Hepatocyte (in vitro differentiated cells): ENCODE measurements around the gene REXO5. TPM values are rescaled to one million over a fixed set of nuclear protein-coding genes. Genes with fewer than 3 reads are reported as not detected.
A peak's percentile ranks its signal among the peaks of the same experiment; 100 is the strongest.

Source experiments
- DNase-seq: peaks from one replicate; pipeline ENCODE4 v3.0.0-alpha.2; 2016; ENCODE audit warnings: low spot score
- H2AFZ ChIP-seq: fragments of 200-600 bp; sonication (generic); 2 replicates; pipeline ENCODE4 v1.6.0; 2016; ENCODE audit warnings: antibody characterized with exemption, mild to moderate bottlenecking
- H3K27ac ChIP-seq: fragments of 200-600 bp; sonication (generic); 2 replicates; pipeline ENCODE4 v1.5.1; 2016; ENCODE audit warnings: mild to moderate bottlenecking
- H3K27me3 ChIP-seq: fragments of 200-600 bp; sonication (generic); 2 replicates; pipeline ENCODE4 v1.6.1; 2016
- H3K36me3 ChIP-seq: fragments of 200-600 bp; sonication (generic); replicated peaks from 2 replicates; pipeline ENCODE4 v1.5.1; 2016; ENCODE audit warnings: low read depth; ENCODE audit not compliant: insufficient read depth
- H3K4me1 ChIP-seq: fragments of 200-600 bp; sonication (generic); 2 replicates; pipeline ENCODE4 v1.5.1; 2016; ENCODE audit warnings: mild to moderate bottlenecking, moderate library complexity; ENCODE audit not compliant: insufficient read depth
- H3K4me2 ChIP-seq: fragments of 200-600 bp; sonication (generic); 2 replicates; pipeline ENCODE4 v1.6.0; 2016
- H3K4me3 ChIP-seq: fragments of 200-600 bp; sonication (generic); 2 replicates; pipeline ENCODE4 v1.5.1; 2016; ENCODE audit warnings: mild to moderate bottlenecking
- H3K79me2 ChIP-seq: fragments of 200-600 bp; sonication (generic); 2 replicates; pipeline ENCODE4 v1.6.0; 2017; ENCODE audit warnings: mild to moderate bottlenecking
- H3K9me2 ChIP-seq: fragments of 200-600 bp; sonication (generic); replicated peaks from 2 replicates; pipeline ENCODE4 v1.6.0; 2017; ENCODE audit warnings: mild to moderate bottlenecking; ENCODE audit not compliant: insufficient read depth
- H3K9me3 ChIP-seq: fragments of 200-600 bp; sonication (generic); 2 replicates; pipeline ENCODE4 v1.5.1; 2016; ENCODE audit warnings: low read depth, mild to moderate bottlenecking
- H4K20me1 ChIP-seq: fragments of 200-600 bp; sonication (generic); 2 replicates; pipeline ENCODE4 v1.6.0; 2016; ENCODE audit warnings: mild to moderate bottlenecking; ENCODE audit not compliant: insufficient read depth, poor library complexity, severe bottlenecking
- CTCF ChIP-seq: fragments of 200-600 bp; sonication (generic); IDR thresholded peaks from 2 replicates; pipeline ENCODE4 v1.5.1; 2016; ENCODE audit warnings: antibody characterized with exemption, mild to moderate bottlenecking; ENCODE audit not compliant: poor library complexity
- EZH2 ChIP-seq: fragments of 200-600 bp; sonication (generic); IDR thresholded peaks from 2 replicates; pipeline ENCODE4 v1.6.1; 2016; ENCODE audit warnings: antibody characterized with exemption, mild to moderate bottlenecking, borderline replicate concordance
- EZH2phosphoT487 ChIP-seq: fragments of 200-600 bp; sonication (generic); IDR thresholded peaks from one replicate; pipeline ENCODE4 v1.6.1; 2018; ENCODE audit warnings: antibody characterized with exemption, mild to moderate bottlenecking, low read depth, moderate library complexity; ENCODE audit not compliant: unreplicated experiment, severe bottlenecking
- WGBS: methylation state at CpG from one replicate; pipeline ENCODE4 v1.1.6; 2016; ENCODE audit warnings: low lambda C conversion rate; ENCODE audit errors: missing lambda C conversion rate; 5-methylcytosine and 5-hydroxymethylcytosine counted together
- polyA plus RNA-seq: library from polyadenylated mRNA; unstranded; fragments of >200 nt; fragmentation: Nextera tagmentation; extraction: Ambion mirVana; gene quantifications from 2 replicates; pipeline ENCODE4 v1.2.1, GENCODE V29; 2016
- total RNA-seq: library from RNA; depleted of rRNA; stranded (reverse); fragments of >200 nt; gene quantifications from 2 replicates; pipeline ENCODE4 v1.2.3, GENCODE V29; 2014

REXO5 gene
- total and polyA plus RNA-seq, 2 experiments from 2014 or later: 3.5 to 3.6 TPM

GRCh38 chr16:20846551-20846950, 40.2 kb downstream of the REXO5 start:
- no peak overlapping the region for H2AFZ ChIP-seq
- no peaks in the 10 kb centered on the region for H3K36me3 ChIP-seq
- H3K4me2 ChIP-seq: no peak overlapping the region
- H3K9me3 ChIP-seq: no peaks in the 10 kb centered on the region
- H3K27me3 ChIP-seq: no peaks in the 10 kb centered on the region
- no peaks in the 10 kb centered on the region for H3K9me2 ChIP-seq
- no peak for DNase-seq
- no peak overlapping the region for H3K27ac ChIP-seq
- H4K20me1 ChIP-seq: no peaks in the 10 kb centered on the region
- H3K4me1 ChIP-seq: peaks cover 23% of the 10 kb centered on the region
- no peaks in the 10 kb centered on the region for H3K79me2 ChIP-seq
- TF ChIP-seq CTCF (no peak), EZH2phosphoT487 (no peak), EZH2 (no peak)
- no peak overlapping the region for H3K4me3 ChIP-seq

- Histone ChIP-seq H3K79me2 (no peaks in the 10 kb centered on the region), H2AFZ (no peak overlapping the region), H3K4me1 (peaks cover 33% of the 10 kb centered on the region), H3K27ac (no peak overlapping the region), H4K20me1 (no peaks in the 10 kb centered on the region), H3K36me3 (no peaks in the 10 kb centered on the region), H3K4me3 (no peak overlapping the region), H3K4me2 (no peak overlapping the region), H3K27me3 (no peaks in the 10 kb centered on the region), H3K9me3 (no peaks in the 10 kb centered on the region), H3K9me2 (no peaks in the 10 kb centered on the region)
- TF ChIP-seq CTCF (no peak), EZH2phosphoT487 (no peak), EZH2 (no peak)
- WGBS: 73% methylated on average over 2 of the region's 2 CpGs
- no peak for DNase-seq
Observed at GRCh38 chr16:20847550-20847949, 41.2 kb downstream of the REXO5 start.

- Histone ChIP-seq H3K79me2 (peaks cover 4% of the 10 kb centered on the region), H3K27me3 (no peaks in the 10 kb centered on the region), H3K27ac (peak overlapping the region; percentile 68), H3K9me2 (no peaks in the 10 kb centered on the region), H3K9me3 (no peaks in the 10 kb centered on the region), H3K36me3 (no peaks in the 10 kb centered on the region), H2AFZ (no peak overlapping the region), H3K4me3 (no peak overlapping the region), H3K4me2 (no peak overlapping the region), H4K20me1 (no peaks in the 10 kb centered on the region), H3K4me1 (peaks cover 48% of the 10 kb centered on the region)
- TF ChIP-seq CTCF (peak; percentile 99), EZH2phosphoT487 (no peak), EZH2 (no peak)
- WGBS: 63% methylated on average over 6 of the region's 6 CpGs
- peak; percentile 81 for DNase-seq
Observed at GRCh38 chr16:20849589-20850390, 43.5 kb downstream of the REXO5 start.

GRCh38 chr16:20850981-20851380, 44.7 kb downstream of the REXO5 start:
- H3K27ac ChIP-seq: peak overlapping the region; percentile 68

More at GRCh38 chr16:20850981-20851380, 44.7 kb downstream of the REXO5 start:
- WGBS: 74% methylated on average over 3 of the region's 3 CpGs
- Histone ChIP-seq H3K4me1 (peaks cover 48% of the 10 kb centered on the region), H3K4me3 (no peak overlapping the region), H4K20me1 (no peaks in the 10 kb centered on the region), H3K9me2 (no peaks in the 10 kb centered on the region), H3K9me3 (no peaks in the 10 kb centered on the region), H2AFZ (no peak overlapping the region), H3K79me2 (peaks cover 4% of the 10 kb centered on the region), H3K36me3 (no peaks in the 10 kb centered on the region), H3K4me2 (peak overlapping the region; percentile 25), H3K27me3 (no peaks in the 10 kb centered on the region)
- TF ChIP-seq EZH2phosphoT487: no peak
- no peak for TF ChIP-seq CTCF
- TF ChIP-seq EZH2: no peak
- DNase-seq: no peak
